ENCODE data around the gene CORIN.

CORIN gene

DNA sequence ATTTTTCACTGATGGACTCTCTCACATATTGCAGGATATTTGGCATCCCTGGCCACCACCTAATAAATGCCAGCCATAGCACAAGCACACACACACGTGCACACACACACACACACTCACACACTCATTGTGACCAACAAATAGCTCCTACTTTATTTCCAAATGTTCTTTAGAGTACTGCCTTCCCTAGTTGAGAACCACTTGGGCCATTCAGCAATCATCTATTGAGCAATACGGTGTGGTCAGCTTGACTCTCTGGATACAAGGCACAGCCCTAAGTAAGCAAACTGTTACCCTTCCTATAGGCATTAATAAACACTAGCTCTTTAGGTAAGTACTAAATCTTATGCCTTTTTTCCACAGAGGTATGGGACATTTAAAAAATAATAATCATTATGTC is 21.1 kb downstream of the CORIN start:
- no peak overlapping the region for H3K27ac ChIP-seq
- TF ChIP-seq, protein P1, sequence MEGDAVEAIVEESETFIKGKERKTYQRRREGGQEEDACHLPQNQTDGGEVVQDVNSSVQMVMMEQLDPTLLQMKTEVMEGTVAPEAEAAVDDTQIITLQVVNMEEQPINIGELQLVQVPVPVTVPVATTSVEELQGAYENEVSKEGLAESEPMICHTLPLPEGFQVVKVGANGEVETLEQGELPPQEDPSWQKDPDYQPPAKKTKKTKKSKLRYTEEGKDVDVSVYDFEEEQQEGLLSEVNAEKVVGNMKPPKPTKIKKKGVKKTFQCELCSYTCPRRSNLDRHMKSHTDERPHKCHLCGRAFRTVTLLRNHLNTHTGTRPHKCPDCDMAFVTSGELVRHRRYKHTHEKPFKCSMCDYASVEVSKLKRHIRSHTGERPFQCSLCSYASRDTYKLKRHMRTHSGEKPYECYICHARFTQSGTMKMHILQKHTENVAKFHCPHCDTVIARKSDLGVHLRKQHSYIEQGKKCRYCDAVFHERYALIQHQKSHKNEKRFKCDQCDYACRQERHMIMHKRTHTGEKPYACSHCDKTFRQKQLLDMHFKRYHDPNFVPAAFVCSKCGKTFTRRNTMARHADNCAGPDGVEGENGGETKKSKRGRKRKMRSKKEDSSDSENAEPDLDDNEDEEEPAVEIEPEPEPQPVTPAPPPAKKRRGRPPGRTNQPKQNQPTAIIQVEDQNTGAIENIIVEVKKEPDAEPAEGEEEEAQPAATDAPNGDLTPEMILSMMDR (conservative IDR thresholded peaks at IDR 0.05; ENCODE audit: low read depth): no peak
- ChIA-PET CTCF (interaction anchor here (0.7 kb wide), 1 partner anchor 31 kb away, joined by 3 read pairs; no protein-coding TSS in a partner anchor), POLR2A (ENCODE audit: low non-redundant PET) (no interaction called here)
- DNase-seq (ENCODE audit: low spot score): no peak

DNA sequence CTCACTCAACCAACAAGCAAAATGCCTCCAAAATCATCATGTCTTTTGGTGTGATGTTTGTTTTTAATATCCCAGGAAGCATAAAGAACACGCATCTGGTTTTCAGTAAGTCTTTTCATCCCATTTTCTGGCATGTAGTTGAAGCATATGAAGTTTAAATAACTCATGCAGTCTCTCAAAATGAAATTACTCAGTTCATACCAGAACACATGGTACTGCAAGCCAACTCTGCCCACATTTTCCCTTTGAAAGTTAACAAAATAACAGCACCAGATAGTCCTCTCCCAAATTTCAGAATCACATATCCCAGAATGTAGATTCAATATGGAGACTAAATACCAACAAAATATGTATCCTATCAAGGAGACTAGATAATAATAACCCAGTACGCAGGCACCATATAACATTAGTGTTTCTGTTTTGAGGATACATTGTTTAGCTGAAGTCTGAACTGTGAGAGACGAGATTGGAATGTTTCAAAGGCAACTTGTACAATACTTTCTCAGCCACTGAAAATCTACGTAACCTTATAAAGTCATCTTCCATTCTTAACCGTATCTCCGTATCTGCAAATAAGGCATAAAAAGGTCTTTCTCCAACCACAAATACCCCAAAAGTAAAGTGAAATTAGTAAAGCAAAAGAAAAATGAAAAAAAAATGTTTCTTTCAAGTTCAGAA is 23.1 kb downstream of the CORIN start:
- DNase-seq (ENCODE audit: low spot score): no peak
- CTCF ChIA-PET: no interaction called here
- H3K27ac ChIP-seq: no peak overlapping the region

DNA sequence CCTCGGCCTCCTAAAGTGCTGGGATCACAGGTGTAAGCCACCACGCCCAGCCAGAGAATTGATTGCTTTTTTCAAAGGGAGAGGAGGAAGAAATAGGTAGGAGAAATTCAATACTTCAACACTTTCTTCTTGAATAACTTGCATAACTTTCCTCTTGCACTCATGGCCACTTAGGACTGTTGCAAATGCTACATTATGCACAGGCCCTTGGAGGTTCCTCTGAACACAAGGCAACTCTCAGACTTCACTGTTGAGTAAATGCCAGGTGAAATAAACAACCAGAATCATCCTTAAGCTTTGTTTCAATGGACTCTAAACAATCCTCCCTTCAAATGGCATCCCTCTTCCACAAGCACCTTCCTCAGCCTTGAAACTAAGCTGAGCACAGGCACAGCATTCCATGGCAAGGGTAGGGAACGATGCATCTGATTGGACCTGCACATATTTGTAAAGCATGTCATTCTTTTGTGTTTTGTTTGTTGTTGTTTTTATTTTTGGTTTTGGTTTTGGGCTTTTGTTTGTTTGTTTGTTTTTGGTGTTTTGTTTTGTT is 28.1 kb downstream of the CORIN start:
- CTCF ChIA-PET: no interaction called here
- H3K27ac ChIP-seq: no peak overlapping the region
- no peak for DNase-seq (ENCODE audit: low spot score)
- TF ChIP-seq, protein P1 (conservative IDR thresholded peaks at IDR 0.05; ENCODE audit: low read depth): no peak
- POLR2A ChIA-PET (ENCODE audit: low non-redundant PET): no interaction called here

More for the DNA sequence above, 23.1 kb downstream of the CORIN start:
- POLR2A ChIA-PET (ENCODE audit: low non-redundant PET): no interaction called here
- TF ChIP-seq, protein P1 (conservative IDR thresholded peaks at IDR 0.05; ENCODE audit: low read depth): no peak

DNA sequence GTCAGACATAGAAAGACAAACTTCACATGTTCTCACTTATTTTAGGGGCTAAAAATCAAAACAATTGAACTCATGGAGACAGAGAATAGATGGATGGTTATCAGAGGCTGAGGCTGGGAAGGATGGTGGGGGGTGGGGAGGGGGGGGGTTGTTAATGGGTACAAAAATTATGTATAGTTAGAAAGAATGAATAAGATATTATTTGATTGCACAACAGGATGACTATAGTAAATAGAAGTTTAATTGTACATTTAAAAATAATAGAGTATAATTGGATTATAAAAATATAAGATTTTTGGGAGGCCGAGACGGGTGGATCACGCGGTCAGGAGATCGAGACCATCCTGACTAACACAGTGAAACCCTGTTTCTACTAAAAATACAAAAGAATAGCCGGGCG is 33.3 kb downstream of the CORIN start:
- ChIA-PET CTCF (no interaction called here), POLR2A (ENCODE audit: low non-redundant PET) (no interaction called here)
- TF ChIP-seq, protein P1 (conservative IDR thresholded peaks at IDR 0.05; ENCODE audit: low read depth): no peak
- DNase-seq (ENCODE audit: low spot score): no peak
- H3K27ac ChIP-seq: no peak overlapping the region

DNA sequence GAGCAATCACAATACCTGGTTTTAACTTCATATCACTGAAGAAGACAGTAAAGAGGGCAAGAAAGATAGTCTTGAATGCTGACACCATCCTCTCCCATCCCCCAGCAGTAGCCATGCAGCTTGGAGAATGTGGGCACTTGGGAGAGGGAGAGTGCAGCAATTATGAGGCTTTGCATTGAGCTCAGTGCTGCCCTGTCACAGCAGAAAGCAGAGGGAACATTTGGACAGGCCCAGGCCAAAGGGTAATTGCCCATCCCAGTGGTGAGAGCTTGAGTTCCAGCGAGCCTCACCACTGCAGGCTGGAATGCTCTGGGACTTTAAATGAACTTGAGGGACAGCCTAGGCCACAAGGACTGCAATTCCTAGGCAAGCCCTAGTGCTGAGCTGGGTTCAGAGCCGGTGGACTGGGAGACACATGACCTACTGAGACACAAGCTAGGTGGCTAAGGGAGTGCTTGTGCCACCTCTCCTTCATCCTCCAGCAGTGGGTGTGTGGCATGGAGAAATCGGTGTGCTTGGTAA is 36.3 kb downstream of the CORIN start:
- H3K27ac ChIP-seq: no peak overlapping the region
- POLR2A ChIA-PET (ENCODE audit: low non-redundant PET): no interaction called here
- TF ChIP-seq, protein P1 (conservative IDR thresholded peaks at IDR 0.05; ENCODE audit: low read depth): no peak
- DNase-seq (ENCODE audit: low spot score): no peak
- CTCF ChIA-PET: no interaction called here

DNA sequence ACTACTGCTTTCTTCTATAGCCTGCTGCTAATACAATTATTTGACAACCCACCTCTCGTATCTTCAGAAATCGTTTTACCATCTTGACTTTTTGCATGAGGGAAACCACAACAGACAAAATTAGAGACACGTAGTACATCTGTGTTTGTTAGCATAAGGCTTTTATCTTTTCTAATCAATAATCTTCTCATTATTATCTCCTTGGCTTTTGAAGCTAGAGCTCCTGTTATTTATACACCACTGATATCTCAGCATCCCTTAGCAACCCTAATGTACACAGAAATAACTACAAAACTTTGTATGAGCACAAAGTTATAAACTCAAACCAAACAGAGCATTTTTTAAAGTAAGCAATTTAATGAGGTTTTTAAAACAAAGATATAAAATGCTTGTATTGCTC is 39.7 kb downstream of the CORIN start:
- H3K27ac ChIP-seq: no peak overlapping the region
- TF ChIP-seq, protein P1 (conservative IDR thresholded peaks at IDR 0.05; ENCODE audit: low read depth): no peak
- POLR2A ChIA-PET (ENCODE audit: low non-redundant PET): no interaction called here
- DNase-seq (ENCODE audit: low spot score): no peak
- CTCF ChIA-PET: interaction anchor here (0.7 kb wide), 1 partner anchor 97 kb away, joined by 3 read pairs; no protein-coding TSS in a partner anchor
